Hepatocyte (in vitro differentiated cells): Measurements from ENCODE around the gene NTSR1. TPM values are rescaled to one million over a fixed set of nuclear protein-coding genes. Genes with fewer than 3 reads are reported as not detected.

ENCODE experiments used
- DNase-seq: peaks from one replicate; pipeline ENCODE4 v3.0.0-alpha.2; 2016; ENCODE audit warnings: low spot score
- H2AFZ ChIP-seq: fragments of 200-600 bp; sonication (generic); 2 replicates; pipeline ENCODE4 v1.6.0; 2016; ENCODE audit warnings: antibody characterized with exemption, mild to moderate bottlenecking
- H3K27ac ChIP-seq: fragments of 200-600 bp; sonication (generic); 2 replicates; pipeline ENCODE4 v1.5.1; 2016; ENCODE audit warnings: mild to moderate bottlenecking
- H3K27me3 ChIP-seq: fragments of 200-600 bp; sonication (generic); 2 replicates; pipeline ENCODE4 v1.6.1; 2016
- H3K36me3 ChIP-seq: fragments of 200-600 bp; sonication (generic); replicated peaks from 2 replicates; pipeline ENCODE4 v1.5.1; 2016; ENCODE audit warnings: low read depth; ENCODE audit not compliant: insufficient read depth
- H3K4me1 ChIP-seq: fragments of 200-600 bp; sonication (generic); 2 replicates; pipeline ENCODE4 v1.5.1; 2016; ENCODE audit warnings: mild to moderate bottlenecking, moderate library complexity; ENCODE audit not compliant: insufficient read depth
- H3K4me2 ChIP-seq: fragments of 200-600 bp; sonication (generic); 2 replicates; pipeline ENCODE4 v1.6.0; 2016
- H3K4me3 ChIP-seq: fragments of 200-600 bp; sonication (generic); 2 replicates; pipeline ENCODE4 v1.5.1; 2016; ENCODE audit warnings: mild to moderate bottlenecking
- H3K79me2 ChIP-seq: fragments of 200-600 bp; sonication (generic); 2 replicates; pipeline ENCODE4 v1.6.0; 2017; ENCODE audit warnings: mild to moderate bottlenecking
- H3K9me2 ChIP-seq: fragments of 200-600 bp; sonication (generic); replicated peaks from 2 replicates; pipeline ENCODE4 v1.6.0; 2017; ENCODE audit warnings: mild to moderate bottlenecking; ENCODE audit not compliant: insufficient read depth
- H3K9me3 ChIP-seq: fragments of 200-600 bp; sonication (generic); 2 replicates; pipeline ENCODE4 v1.5.1; 2016; ENCODE audit warnings: low read depth, mild to moderate bottlenecking
- H4K20me1 ChIP-seq: fragments of 200-600 bp; sonication (generic); 2 replicates; pipeline ENCODE4 v1.6.0; 2016; ENCODE audit warnings: mild to moderate bottlenecking; ENCODE audit not compliant: insufficient read depth, poor library complexity, severe bottlenecking
- EZH2 ChIP-seq: fragments of 200-600 bp; sonication (generic); IDR thresholded peaks from 2 replicates; pipeline ENCODE4 v1.6.1; 2016; ENCODE audit warnings: antibody characterized with exemption, mild to moderate bottlenecking, borderline replicate concordance
- EZH2phosphoT487 ChIP-seq: fragments of 200-600 bp; sonication (generic); IDR thresholded peaks from one replicate; pipeline ENCODE4 v1.6.1; 2018; ENCODE audit warnings: antibody characterized with exemption, mild to moderate bottlenecking, low read depth, moderate library complexity; ENCODE audit not compliant: unreplicated experiment, severe bottlenecking
- WGBS: methylation state at CpG from one replicate; pipeline ENCODE4 v1.1.6; 2016; ENCODE audit warnings: low lambda C conversion rate; ENCODE audit errors: missing lambda C conversion rate; 5-methylcytosine and 5-hydroxymethylcytosine counted together
- polyA plus RNA-seq: library from polyadenylated mRNA; unstranded; fragments of >200 nt; fragmentation: Nextera tagmentation; extraction: Ambion mirVana; gene quantifications from 2 replicates; pipeline ENCODE4 v1.2.1, GENCODE V29; 2016
- total RNA-seq: library from RNA; depleted of rRNA; stranded (reverse); fragments of >200 nt; gene quantifications from 2 replicates; pipeline ENCODE4 v1.2.3, GENCODE V29; 2014
- TF ChIP-seq, protein P1 (sequence below): fragments of 200-600 bp; sonication (generic); IDR thresholded peaks from 2 replicates; pipeline ENCODE4 v1.5.1; 2016; ENCODE audit warnings: antibody characterized with exemption, mild to moderate bottlenecking; ENCODE audit not compliant: poor library complexity

NTSR1 gene
- total and polyA plus RNA-seq, 2 experiments from 2014 or later = 0.37 TPM; not detected in 1

DNA sequence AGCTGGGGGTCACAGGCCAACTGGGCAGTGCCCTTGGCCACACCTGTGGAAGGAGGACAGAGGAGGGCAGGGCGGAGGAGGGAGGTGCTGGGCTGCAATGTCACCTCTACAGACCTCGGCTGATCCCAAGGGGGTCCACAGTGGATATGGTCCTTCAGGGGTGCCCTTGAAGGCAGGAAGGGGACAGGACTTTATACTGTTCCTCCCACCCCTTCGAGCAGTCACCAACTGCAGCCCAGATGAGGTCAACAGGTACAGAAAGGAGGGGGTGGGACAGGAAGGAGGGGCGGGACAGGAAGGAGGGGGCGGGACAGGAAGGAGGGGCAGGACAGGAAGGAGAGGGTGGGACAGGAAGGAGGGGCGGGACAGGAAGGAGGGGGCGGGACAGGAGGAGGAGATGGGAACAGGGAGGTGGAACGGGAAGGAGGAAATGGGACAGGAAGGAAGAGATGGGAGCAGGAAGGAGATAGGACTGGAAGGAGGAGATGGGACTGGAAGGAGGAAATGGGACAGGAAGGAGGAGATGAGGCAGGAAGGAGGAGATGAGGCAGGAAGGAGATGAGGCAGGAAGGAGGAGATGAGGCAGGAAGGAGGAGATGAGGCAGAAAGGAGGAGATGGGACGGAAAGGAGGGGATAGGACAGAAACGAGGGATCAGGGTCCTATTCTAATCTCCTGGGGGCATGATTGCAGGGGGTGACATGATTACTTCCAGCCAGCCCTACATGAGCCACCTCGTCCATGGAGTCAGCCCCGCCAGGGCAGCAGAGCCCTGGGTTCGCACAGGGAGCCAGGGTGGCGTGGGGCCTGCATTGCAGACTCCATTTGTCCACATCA, 68.3 kb downstream of the NTSR1 start:
- WGBS = 95% methylated on average over 9 of the region's 14 CpGs
- Histone ChIP-seq H3K9me3 (no peaks in the 10 kb centered on the region), H3K4me1 (no peaks in the 10 kb centered on the region), H3K27ac (no peak overlapping the region), H3K79me2 (no peaks in the 10 kb centered on the region), H3K9me2 (no peaks in the 10 kb centered on the region), H3K4me2 (no peak overlapping the region), H3K27me3 (no peaks in the 10 kb centered on the region), H3K36me3 (no peaks in the 10 kb centered on the region), H3K4me3 (no peak overlapping the region), H4K20me1 (no peaks in the 10 kb centered on the region), H2AFZ (no peak overlapping the region)
- TF ChIP-seq, protein P1, sequence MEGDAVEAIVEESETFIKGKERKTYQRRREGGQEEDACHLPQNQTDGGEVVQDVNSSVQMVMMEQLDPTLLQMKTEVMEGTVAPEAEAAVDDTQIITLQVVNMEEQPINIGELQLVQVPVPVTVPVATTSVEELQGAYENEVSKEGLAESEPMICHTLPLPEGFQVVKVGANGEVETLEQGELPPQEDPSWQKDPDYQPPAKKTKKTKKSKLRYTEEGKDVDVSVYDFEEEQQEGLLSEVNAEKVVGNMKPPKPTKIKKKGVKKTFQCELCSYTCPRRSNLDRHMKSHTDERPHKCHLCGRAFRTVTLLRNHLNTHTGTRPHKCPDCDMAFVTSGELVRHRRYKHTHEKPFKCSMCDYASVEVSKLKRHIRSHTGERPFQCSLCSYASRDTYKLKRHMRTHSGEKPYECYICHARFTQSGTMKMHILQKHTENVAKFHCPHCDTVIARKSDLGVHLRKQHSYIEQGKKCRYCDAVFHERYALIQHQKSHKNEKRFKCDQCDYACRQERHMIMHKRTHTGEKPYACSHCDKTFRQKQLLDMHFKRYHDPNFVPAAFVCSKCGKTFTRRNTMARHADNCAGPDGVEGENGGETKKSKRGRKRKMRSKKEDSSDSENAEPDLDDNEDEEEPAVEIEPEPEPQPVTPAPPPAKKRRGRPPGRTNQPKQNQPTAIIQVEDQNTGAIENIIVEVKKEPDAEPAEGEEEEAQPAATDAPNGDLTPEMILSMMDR = no peak
- TF ChIP-seq EZH2 (no peak), EZH2phosphoT487 (no peak)
- DNase-seq = no peak

DNA sequence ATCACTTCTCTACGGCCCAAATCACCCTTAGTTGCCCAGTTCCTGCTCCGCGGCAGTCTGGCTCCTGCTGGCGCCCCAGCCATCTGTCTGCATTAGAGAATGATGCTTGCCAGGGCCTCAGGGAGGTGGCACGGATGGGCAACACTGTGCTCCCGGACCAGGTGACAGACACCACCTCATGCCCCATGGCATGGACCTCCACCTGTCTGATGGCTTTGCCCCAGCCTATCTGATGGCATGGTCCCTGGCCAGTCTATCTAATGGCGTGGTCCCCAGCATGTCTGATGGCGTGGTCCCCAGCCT, 68.8 kb downstream of the NTSR1 start:
- WGBS = 98% methylated on average over 8 of the region's 8 CpGs
- Histone ChIP-seq H3K9me2 (no peaks in the 10 kb centered on the region), H3K27ac (no peak overlapping the region), H3K4me1 (no peaks in the 10 kb centered on the region), H3K9me3 (no peaks in the 10 kb centered on the region), H3K36me3 (no peaks in the 10 kb centered on the region), H3K27me3 (no peaks in the 10 kb centered on the region), H3K79me2 (no peaks in the 10 kb centered on the region), H2AFZ (no peak overlapping the region), H3K4me3 (no peak overlapping the region), H4K20me1 (no peaks in the 10 kb centered on the region), H3K4me2 (no peak overlapping the region)
- TF ChIP-seq EZH2 = no peak
- TF ChIP-seq EZH2phosphoT487 = no peak
- TF ChIP-seq, protein P1 = no peak
- DNase-seq = no peak

DNA sequence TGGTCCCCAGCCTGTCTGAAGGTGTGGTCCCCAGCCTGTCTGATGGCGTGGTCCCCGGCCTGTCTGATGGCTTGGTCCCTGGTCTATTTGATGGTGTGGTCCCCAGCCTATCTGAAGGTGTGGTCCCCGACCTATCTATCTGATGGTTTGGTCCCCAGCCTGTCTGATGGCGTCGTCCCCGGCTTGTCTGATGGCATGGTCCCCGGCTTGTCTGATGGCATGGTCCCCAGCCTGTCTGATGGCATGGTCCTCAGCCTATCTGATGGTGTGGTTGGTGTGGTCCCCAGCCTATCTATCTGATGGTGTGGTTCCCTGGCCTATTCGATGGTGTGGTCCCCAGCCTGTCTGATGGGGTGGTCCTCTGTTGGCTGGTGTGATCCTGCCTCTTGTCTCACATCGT, 69.4 kb downstream of the NTSR1 start:
- Histone ChIP-seq H4K20me1 (no peaks in the 10 kb centered on the region), H3K9me2 (no peaks in the 10 kb centered on the region), H2AFZ (no peak overlapping the region), H3K79me2 (no peaks in the 10 kb centered on the region), H3K27ac (no peak overlapping the region), H3K36me3 (no peaks in the 10 kb centered on the region), H3K4me1 (no peaks in the 10 kb centered on the region), H3K4me2 (no peak overlapping the region), H3K27me3 (no peaks in the 10 kb centered on the region), H3K9me3 (no peaks in the 10 kb centered on the region), H3K4me3 (no peak overlapping the region)
- no peak for DNase-seq
- TF ChIP-seq, protein P1 = no peak
- TF ChIP-seq EZH2 = no peak
- no peak for TF ChIP-seq EZH2phosphoT487
- WGBS = 94% methylated on average over 9 of the region's 9 CpGs
